ENCODE data around the gene FAM24B.

GRCh38 chr10:122879339-122880273 is at the start of gene FAM24B:
- TF ChIP-seq, protein P1, sequence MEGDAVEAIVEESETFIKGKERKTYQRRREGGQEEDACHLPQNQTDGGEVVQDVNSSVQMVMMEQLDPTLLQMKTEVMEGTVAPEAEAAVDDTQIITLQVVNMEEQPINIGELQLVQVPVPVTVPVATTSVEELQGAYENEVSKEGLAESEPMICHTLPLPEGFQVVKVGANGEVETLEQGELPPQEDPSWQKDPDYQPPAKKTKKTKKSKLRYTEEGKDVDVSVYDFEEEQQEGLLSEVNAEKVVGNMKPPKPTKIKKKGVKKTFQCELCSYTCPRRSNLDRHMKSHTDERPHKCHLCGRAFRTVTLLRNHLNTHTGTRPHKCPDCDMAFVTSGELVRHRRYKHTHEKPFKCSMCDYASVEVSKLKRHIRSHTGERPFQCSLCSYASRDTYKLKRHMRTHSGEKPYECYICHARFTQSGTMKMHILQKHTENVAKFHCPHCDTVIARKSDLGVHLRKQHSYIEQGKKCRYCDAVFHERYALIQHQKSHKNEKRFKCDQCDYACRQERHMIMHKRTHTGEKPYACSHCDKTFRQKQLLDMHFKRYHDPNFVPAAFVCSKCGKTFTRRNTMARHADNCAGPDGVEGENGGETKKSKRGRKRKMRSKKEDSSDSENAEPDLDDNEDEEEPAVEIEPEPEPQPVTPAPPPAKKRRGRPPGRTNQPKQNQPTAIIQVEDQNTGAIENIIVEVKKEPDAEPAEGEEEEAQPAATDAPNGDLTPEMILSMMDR (IDR thresholded peaks at IDR 0.05; ENCODE audit: low read depth, low read length), result no peak
- peak; percentile 56 for TF ChIP-seq POLR2A (IDR thresholded peaks at IDR 0.05; ENCODE audit: extremely low read depth, insufficient read length)
- TF ChIP-seq MYC (IDR thresholded peaks at IDR 0.05; ENCODE audit: low read depth, low read length), result 0 out of 2 replicates have a peak, but pooled peaks have one; percentile 4
- TF ChIP-seq, protein P2, sequence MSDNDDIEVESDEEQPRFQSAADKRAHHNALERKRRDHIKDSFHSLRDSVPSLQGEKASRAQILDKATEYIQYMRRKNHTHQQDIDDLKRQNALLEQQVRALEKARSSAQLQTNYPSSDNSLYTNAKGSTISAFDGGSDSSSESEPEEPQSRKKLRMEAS (IDR thresholded peaks at IDR 0.05; ENCODE audit: low read depth, low read length), result peak; percentile 79
